HG03457 (cell line): ENCODE data around the gene EYA4.

ENCODE experiments used
- ATAC-seq: cut with Tn5 transposase; IDR thresholded peaks from one replicate; pipeline ENCODE4 v1.9.1; 2021; ENCODE audit warnings: moderate number of reproducible peaks; ENCODE audit not compliant: unreplicated experiment

EYA4 gene

GRCh38 chr6:133242637-133243585, 1.8 kb downstream of the EYA4 start:
- no peak for ATAC-seq

DNA sequence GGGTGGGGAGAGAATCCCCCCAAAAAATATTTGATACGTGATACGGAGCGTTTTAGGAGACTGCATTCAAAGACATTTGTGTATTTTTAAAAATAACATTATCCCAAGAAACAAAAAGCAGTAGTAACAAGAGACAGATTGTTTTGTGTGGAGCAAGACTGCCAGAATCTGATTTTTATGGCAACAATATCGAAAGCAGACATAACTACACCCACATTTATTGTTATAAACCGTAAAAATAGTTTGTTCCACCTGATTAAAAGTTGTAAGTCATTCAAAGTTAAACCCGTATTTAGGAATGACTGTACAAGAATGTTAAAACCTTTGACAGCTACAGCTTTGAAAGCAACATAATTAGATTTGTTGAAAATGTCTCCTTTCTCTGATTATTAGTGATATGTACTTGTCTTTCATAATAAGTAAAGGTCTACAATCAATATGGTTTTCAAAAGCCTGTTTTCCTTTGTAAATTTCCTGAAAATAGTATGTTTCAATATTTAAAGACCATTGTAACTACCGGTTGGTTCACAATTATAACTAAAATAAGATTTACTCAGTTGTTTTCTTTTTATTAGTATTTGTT, 2.7 kb downstream of the EYA4 start:
- no peak for ATAC-seq

DNA sequence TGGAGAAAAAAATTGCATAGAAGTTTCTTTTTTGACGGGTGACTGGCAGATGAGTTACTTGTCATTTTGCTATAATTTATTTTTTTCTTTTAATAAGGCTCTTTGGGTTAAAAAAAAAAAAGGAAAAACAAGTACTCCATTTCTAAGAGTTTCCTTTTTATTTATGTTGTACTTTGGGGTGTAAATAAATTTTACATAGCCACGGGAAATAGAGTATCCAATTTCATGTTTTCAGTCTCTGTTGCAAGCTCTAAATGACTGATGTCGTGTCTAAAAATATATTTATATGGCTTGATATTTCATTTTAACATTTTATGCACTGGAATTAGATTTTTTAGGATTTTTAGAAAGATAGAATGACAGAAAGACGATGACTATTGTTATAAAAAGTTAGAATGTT, 3.4 kb downstream of the EYA4 start:
- no peak for ATAC-seq

- no peak for ATAC-seq
Observed at GRCh38 chr6:133245007-133245406, 3.9 kb downstream of the EYA4 start.

DNA sequence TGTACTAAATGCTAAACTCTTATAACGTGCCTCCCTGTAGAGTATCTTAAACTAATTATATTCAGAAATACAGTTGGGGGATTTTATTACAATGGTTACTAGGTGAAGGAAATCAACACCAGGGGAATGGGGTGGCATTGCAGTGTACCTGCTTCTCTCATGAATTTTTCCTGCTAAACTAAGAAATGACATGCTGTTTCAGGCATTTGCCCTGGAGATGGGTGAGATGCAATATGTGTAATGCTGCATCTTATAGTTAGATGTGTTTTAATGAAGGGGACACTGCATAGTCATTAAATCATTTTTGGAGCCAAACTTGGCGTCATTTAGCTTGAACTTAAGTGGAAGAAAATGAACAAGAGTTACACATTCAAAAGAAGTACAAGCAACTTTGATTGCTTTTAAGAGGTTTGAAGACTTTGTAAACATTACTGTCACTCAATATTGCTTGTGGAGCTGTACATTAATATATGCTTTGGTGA, 4.3 kb downstream of the EYA4 start:
- no peak for ATAC-seq

- ATAC-seq: no peak
Observed at GRCh38 chr6:133247581-133247980, 6.4 kb downstream of the EYA4 start.

DNA sequence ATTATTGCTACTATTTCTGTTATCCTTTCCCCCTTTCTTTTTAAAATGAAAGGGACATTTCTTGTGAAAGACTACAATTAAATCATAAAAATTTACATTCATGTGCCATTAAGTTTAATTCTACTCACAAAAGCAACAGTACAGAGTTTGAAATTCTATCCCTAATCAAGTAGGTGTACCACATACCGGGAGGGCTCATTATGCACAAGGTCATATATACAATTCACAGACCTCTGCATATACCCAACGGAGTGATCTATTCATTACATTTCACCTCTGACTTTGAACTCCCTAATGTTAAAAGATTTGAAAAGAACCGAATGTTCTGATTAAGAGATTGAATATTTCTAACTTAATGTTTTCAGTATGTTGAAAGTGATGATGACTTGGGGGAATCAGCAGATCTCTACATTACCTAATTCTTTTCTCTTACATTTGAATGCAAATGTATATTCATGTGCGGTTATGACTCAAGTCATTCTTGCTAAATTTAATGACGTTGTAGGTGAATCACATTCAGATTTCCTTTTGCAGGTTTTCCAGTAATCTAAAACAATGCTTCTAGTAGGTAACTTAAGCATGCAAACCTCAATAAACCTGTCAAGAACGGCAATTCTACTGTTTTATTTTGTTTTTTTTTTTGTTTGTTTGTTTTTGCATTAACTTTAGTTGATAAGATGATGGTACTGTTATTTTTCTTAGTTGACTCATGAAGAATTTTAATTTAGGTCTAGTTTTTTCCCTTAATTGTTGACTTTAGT, 7.3 kb downstream of the EYA4 start:
- ATAC-seq: no peak

GRCh38 chr6:133251688-133252087, 10.5 kb downstream of the EYA4 start:
- no peak for ATAC-seq

- no peak for ATAC-seq
Observed at GRCh38 chr6:133254552-133255228, 13.5 kb downstream of the EYA4 start.

DNA sequence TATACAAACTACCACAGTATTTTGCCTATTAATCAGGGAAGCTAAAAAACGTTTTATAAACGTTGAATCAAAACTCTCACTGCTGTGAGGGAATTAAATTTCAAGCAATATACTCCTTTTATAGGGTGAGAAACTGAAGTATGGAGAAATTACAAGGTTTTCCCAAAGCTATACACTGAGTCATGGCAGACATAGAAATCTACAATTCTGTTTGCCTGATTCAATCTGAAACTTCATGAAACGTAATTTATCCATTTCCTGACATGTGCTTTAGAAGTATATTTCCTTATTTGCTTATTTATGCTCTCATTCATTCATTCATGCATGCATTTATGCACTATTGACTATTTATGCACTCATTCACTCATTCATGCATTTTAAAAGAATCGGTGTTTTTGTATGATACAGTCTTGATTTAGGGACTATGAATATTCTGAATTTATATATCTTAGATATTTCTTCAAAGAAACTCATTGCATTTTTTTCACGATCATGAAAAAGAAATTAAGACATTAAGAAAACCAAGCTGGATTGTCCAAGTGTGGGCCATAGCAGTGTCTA, 16.5 kb downstream of the EYA4 start:
- ATAC-seq: no peak

GRCh38 chr6:133259561-133259960, 18.4 kb downstream of the EYA4 start:
- ATAC-seq: no peak

DNA sequence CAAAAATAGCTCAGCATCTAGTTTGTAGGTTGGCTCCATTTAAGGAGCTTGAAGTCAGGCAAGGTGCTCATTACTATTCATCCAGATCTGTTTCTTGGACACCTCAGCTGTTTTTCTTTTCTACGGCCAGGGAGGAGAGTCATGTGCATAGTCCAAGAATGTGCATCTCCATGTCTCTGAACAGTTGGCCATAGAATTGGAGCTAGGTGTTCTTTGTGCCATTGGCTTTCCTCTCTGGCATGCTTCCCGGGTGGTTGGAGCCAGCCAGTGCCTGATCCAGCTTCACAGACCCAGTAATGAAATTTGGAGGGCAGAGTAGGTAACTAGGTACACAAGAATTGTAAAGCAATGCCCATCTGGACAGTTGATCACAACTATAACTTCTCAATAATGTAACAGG, 21.6 kb downstream of the EYA4 start:
- no peak for ATAC-seq

- no peak for ATAC-seq
Observed at GRCh38 chr6:133265066-133265465, 23.9 kb downstream of the EYA4 start.

- no peak for ATAC-seq
Observed at GRCh38 chr6:133266186-133266585, 25.0 kb downstream of the EYA4 start.

- no peak for ATAC-seq
Observed at GRCh38 chr6:133268621-133269020, 27.5 kb downstream of the EYA4 start.

GRCh38 chr6:133274813-133275212, 33.7 kb downstream of the EYA4 start:
- ATAC-seq: no peak

DNA sequence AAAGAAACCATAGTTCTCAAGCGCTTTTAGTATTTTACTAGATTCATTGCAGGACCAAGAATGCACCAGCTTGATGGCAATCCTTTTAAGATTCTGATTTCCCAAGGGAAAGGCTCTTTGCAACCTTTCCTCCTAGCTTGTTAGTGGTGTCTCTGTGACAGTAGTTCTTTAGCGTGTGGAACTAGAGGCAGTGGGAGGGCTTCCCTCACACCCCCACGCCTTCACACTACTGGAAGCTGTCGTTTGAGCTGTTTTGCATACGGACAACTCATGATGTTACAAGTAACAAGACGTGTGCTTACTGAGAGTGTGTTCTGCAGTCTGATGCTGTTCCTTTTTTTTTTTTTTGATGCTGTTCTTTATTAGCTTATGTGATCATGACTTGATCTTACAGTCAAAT, 34.1 kb downstream of the EYA4 start:
- no peak for ATAC-seq

- ATAC-seq: no peak
Observed at GRCh38 chr6:133277228-133277899, 36.2 kb downstream of the EYA4 start.

DNA sequence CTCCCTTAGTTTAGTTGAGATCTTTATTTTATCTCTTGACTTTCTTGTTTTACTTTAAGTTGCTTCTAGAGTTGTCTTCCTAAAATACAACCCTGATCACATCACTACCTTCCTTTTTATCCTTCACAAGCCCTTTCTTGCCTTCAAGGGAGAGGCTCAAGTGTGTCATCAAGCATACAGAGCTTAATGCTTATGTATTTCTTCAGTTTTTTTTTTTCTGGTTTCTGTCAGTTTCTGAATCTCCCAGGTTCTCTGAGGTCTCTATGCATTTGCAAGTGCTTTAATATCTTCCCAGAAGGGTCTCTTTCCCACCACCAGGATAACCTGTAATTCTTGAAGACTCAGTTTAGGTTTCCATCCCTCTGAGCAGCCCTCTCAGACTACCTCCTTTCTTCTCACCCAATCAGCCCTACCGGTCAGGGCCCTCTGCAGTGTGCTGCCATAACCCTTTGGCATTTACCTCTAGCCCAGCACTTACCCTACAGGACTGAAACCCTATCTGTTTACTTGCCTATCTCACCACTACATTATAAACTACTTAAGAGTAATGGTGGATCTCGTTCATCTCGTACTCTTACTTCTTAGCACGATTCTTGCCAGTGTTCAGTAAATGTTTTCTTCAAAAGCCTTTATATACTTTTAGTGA, 36.9 kb downstream of the EYA4 start:
- no peak for ATAC-seq

- ATAC-seq: no peak
Observed at GRCh38 chr6:133286765-133287164, 45.6 kb downstream of the EYA4 start.
